ENCODE measurements around the gene SPACDR. TPM values are rescaled to one million over a fixed set of nuclear protein-coding genes. Genes with fewer than 3 reads are reported as not detected.

SPACDR gene
- total RNA-seq, 1 experiment from 2014 or later: not detected

GRCh38 chr7:100428199-100428966, 35.7 kb downstream of the SPACDR start, which contains the start of gene ZCWPW1:
Gene ZCWPW1, minus strand, starts transcription at chr7:100428703. Its CDS starts 8,054 bp downstream, at chr7:100420649.
- Mint-ChIP-seq H3K4me1 (peaks cover 28% of the 10 kb centered on the region in 2 experiments), H3K36me3 (ENCODE audit: insufficient read depth in 1 of 3, low read depth in 3 of 3) (peaks cover 21 to 30% (median 24%) of the 10 kb centered on the region in 3 experiments), H3K27me3 (ENCODE audit: low read depth) (peaks cover 25% of the 10 kb centered on the region), H3K9me3 (peaks cover 4 to 14% of the 10 kb centered on the region in 2 experiments; a peak in 3 of 5 replicates), H3K27ac (peak within 1 kb of the TSS; percentile 100), H3K4me3 (peak within 1 kb of the TSS; percentile 95 to 98)
- no peak within 1 kb of the TSS for H2BK12ac ChIP-seq (ENCODE audit: insufficient read length, low read depth, low read length)
- no peak within 1 kb of the TSS for H2BK20ac ChIP-seq (ENCODE audit: low read depth, low read length, poor library complexity, severe bottlenecking)
- H2AK5ac ChIP-seq (ENCODE audit: insufficient read length, low read length): no peak within 1 kb of the TSS
- H2BK5ac ChIP-seq (ENCODE audit: insufficient read length, low read length): no peak within 1 kb of the TSS
- no peak within 1 kb of the TSS for H3T11ph ChIP-seq (ENCODE audit: low read length)
- TF ChIP-seq CTCF (conservative IDR thresholded peaks at IDR 0.05): no peak
- H4K5ac ChIP-seq (ENCODE audit: insufficient read length, low read depth, low read length): no peak within 1 kb of the TSS
- H3K9me3 ChIP-seq (ENCODE audit: control insufficient read depth, low read depth, low read length): no peaks in the 10 kb centered on the region
- peak within 1 kb of the TSS; percentile 68 for H3K4me2 ChIP-seq (ENCODE audit: insufficient read depth, insufficient read length, low read length)
- peaks cover 4% of the 10 kb centered on the region for H3K23me2 ChIP-seq (ENCODE audit: insufficient read length, low read depth, low read length, poor library complexity, severe bottlenecking)
- no peaks in the 10 kb centered on the region for H3K27me3 ChIP-seq (ENCODE audit: insufficient read depth, low read length)
- peak within 1 kb of the TSS; percentile 86 for H3K9ac ChIP-seq (ENCODE audit: extremely low read depth, insufficient read length, low read length)
- H4K8ac ChIP-seq (replicated peaks; ENCODE audit: insufficient read length, low read depth, low read length): no peak within 1 kb of the TSS
- H3K18ac ChIP-seq (ENCODE audit: insufficient read length, low read depth, low read length): peak within 1 kb of the TSS; percentile 97
- no peak within 1 kb of the TSS for H2BK15ac ChIP-seq (ENCODE audit: low read depth, low read length)
- H4K91ac ChIP-seq (ENCODE audit: insufficient read length, low read depth, low read length): no peak within 1 kb of the TSS
- no peak within 1 kb of the TSS for H3K23ac ChIP-seq (ENCODE audit: insufficient read length, low read depth, low read length)
- no peaks in the 10 kb centered on the region; the same call in 1 of the 2 replicates for H3K79me2 ChIP-seq (ENCODE audit: insufficient read depth, low read length)
- peak within 1 kb of the TSS; percentile 95 for H3K14ac ChIP-seq (ENCODE audit: insufficient read depth, low read length)
- no CpG with 5 or more reads among the region's 66 CpGs for WGBS (ENCODE audit: extremely low coverage, insufficient read length, low lambda C conversion rate)
- H2AFZ ChIP-seq (ENCODE audit: low read length): no peak within 1 kb of the TSS
- no peak within 1 kb of the TSS for H2BK120ac ChIP-seq (ENCODE audit: low read depth, low read length, poor library complexity, severe bottlenecking)
- peaks cover 3% of the 10 kb centered on the region for H3K79me1 ChIP-seq (ENCODE audit: insufficient read depth, low read depth, low read length, poor library complexity, severe bottlenecking)
- DNase-seq: peak; percentile 96
- no peaks in the 10 kb centered on the region for H3K4me1 ChIP-seq (ENCODE audit: insufficient read depth, low read length)
- H3K4ac ChIP-seq (ENCODE audit: low read depth, low read length): no peak within 1 kb of the TSS; the same call in 1 of the 2 replicates
- no peak within 1 kb of the TSS for H3K56ac ChIP-seq (ENCODE audit: insufficient read length, low read depth, low read length)
- H3K27ac ChIP-seq (ENCODE audit: insufficient read length, low read depth, low read length): peak within 1 kb of the TSS; percentile 68
- no peaks in the 10 kb centered on the region for H4K20me1 ChIP-seq (ENCODE audit: control insufficient read depth, insufficient read depth, insufficient read length)

Data from H9 (cell line).